ENCODE data around the gene SHISAL1. TPM values are rescaled to one million over a fixed set of nuclear protein-coding genes. Genes with fewer than 3 reads are reported as not detected.

Gene SHISAL1
- total RNA-seq, 1 donor from 2014 or later: 2.8 TPM

DNA sequence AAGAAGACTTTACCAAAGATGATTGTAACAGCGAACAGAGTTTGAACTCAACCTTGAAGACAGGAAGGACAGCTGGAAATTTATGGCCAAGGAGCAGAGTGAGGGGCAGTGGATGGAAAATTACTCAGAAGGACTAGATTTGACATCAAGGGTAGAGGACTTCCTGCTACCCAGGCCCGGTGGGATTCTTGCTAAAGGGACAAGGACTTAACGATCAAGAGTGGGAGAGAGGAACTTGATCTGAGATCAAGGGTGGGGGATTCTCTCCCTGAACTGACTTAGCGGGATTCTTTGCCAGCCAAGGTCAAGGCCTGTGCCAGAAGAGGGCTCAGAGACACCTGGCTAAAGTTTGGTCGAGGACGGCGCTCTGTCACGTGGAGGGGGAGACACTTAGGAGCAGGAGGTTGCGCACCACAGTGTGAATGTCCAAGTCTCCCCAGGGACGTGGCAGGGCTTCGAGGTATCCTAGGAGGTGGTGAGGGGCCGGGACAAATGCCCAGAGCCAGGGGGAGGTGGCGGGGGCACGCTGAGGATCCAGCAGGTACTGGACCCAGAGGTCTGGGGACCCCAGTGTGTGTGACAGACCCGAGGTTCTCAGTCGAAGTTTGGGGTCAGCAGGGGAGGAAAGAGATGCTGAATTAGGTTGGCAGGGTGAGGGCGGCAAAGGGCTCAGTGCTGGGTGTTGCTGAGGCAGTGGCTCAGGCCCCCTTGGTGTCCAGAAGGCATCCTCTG is 46.1 kb upstream of the SHISAL1 start:
- Mint-ChIP-seq H3K36me3 (no peaks in the 10 kb centered on the region), H3K9me3 (no peaks in the 10 kb centered on the region), H3K4me1 (ENCODE audit: unreplicated experiment) (peaks cover 11% of the 10 kb centered on the region), H3K27ac (no peak overlapping the region), H3K4me3 (no peak overlapping the region), H3K27me3 (peaks cover 3% of the 10 kb centered on the region)
- TF ChIP-seq, protein P1, sequence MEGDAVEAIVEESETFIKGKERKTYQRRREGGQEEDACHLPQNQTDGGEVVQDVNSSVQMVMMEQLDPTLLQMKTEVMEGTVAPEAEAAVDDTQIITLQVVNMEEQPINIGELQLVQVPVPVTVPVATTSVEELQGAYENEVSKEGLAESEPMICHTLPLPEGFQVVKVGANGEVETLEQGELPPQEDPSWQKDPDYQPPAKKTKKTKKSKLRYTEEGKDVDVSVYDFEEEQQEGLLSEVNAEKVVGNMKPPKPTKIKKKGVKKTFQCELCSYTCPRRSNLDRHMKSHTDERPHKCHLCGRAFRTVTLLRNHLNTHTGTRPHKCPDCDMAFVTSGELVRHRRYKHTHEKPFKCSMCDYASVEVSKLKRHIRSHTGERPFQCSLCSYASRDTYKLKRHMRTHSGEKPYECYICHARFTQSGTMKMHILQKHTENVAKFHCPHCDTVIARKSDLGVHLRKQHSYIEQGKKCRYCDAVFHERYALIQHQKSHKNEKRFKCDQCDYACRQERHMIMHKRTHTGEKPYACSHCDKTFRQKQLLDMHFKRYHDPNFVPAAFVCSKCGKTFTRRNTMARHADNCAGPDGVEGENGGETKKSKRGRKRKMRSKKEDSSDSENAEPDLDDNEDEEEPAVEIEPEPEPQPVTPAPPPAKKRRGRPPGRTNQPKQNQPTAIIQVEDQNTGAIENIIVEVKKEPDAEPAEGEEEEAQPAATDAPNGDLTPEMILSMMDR (conservative IDR thresholded peaks at IDR 0.05): no peak
- no peak for DNase-seq (ENCODE audit: extremely low spot score, unreplicated experiment)

GRCh38 chr22:44357966-44358465 is 45.3 kb upstream of the SHISAL1 start:
- TF ChIP-seq, protein P1 (conservative IDR thresholded peaks at IDR 0.05): no peak
- H3K4me1 Mint-ChIP-seq (ENCODE audit: unreplicated experiment): peaks cover 11% of the 10 kb centered on the region
- no peaks in the 10 kb centered on the region for H3K36me3 Mint-ChIP-seq
- H3K27me3 Mint-ChIP-seq: peaks cover 3% of the 10 kb centered on the region
- H3K9me3 Mint-ChIP-seq: no peaks in the 10 kb centered on the region
- no peak overlapping the region for H3K27ac Mint-ChIP-seq
- H3K4me3 Mint-ChIP-seq: no peak overlapping the region
- no peak for DNase-seq (ENCODE audit: extremely low spot score, unreplicated experiment)

DNA sequence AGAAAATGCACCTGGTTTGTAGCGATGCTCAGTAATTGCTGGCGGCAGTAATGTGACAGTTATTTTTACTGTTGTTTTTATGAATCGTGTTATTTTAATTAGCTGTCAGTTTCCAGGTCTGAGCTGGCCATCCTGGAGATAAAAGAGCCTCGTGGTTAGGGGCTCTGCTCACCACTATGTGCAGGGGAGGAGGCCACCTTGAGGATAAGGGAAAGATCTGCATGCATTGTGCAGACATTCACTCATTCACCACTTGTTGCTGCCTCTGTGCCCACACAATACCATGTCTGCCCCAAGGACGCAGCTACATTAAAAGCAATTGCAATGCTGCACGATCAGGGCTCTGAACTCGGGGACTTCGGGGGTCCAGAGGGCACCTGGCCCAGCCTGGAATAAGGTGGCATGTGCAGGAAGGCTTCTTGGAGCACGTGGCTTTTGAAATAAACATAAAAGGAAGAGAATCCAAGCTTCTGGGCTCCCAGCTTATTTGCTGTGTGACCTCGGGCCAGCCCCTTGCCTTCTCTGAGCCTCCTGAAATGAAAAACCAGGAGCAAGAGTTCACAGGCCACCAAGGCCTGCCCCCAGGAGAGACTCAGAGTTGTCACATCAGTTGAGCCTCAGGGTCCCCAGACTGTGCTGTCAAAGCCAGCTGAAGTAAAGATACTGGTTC is 44.7 kb upstream of the SHISAL1 start:
- no peak for DNase-seq (ENCODE audit: extremely low spot score, unreplicated experiment)
- H3K27ac Mint-ChIP-seq: no peak overlapping the region
- TF ChIP-seq, protein P1 (conservative IDR thresholded peaks at IDR 0.05): peak; percentile 56
- H3K4me3 Mint-ChIP-seq: no peak overlapping the region
- peaks cover 3% of the 10 kb centered on the region for H3K27me3 Mint-ChIP-seq
- H3K36me3 Mint-ChIP-seq: no peaks in the 10 kb centered on the region
- H3K9me3 Mint-ChIP-seq: no peaks in the 10 kb centered on the region
- peaks cover 11% of the 10 kb centered on the region for H3K4me1 Mint-ChIP-seq (ENCODE audit: unreplicated experiment)

DNA sequence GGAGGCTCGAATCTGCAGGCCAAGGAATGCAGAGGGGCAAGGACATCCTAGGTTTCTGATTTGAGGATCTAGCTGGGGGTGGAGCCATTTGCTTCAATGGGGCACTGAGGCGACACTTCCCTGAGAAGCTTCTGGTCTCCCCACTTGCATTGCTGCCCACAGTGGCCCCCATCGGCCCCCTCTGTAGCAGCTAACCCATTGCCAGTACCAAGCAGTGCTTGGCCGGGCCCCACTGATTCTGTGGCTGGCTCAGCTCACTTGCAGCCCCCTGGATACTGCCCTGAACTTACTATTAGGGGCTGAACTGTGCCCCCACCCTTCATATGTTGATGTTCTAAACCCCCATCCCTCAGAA is 42.9 kb upstream of the SHISAL1 start:
- TF ChIP-seq, protein P1 (conservative IDR thresholded peaks at IDR 0.05): no peak
- no peak for DNase-seq (ENCODE audit: extremely low spot score, unreplicated experiment)
- no peaks in the 10 kb centered on the region for H3K36me3 Mint-ChIP-seq
- H3K4me1 Mint-ChIP-seq (ENCODE audit: unreplicated experiment): peaks cover 20% of the 10 kb centered on the region
- peaks cover 3% of the 10 kb centered on the region for H3K27me3 Mint-ChIP-seq
- no peak overlapping the region for H3K27ac Mint-ChIP-seq
- no peak overlapping the region for H3K4me3 Mint-ChIP-seq
- no peaks in the 10 kb centered on the region for H3K9me3 Mint-ChIP-seq

DNA sequence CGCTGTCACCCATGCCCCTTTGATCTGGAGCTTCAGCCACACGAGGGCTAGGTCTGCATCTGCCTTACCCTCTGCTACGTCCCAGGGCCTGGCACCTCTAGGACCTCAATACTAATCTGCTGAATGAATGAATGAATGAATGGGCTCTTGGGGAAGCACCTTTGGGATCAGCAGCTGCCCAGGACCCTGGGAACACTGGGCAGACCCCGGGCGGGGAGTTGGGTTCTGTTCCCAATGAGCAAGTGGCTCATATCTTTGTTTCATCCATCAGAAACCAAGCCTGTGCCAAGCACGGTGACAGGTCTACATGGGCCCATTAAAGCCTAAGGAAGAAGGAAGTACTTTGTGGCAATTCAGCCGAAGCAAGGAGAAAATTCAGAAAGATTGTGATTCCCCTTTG is 41.5 kb upstream of the SHISAL1 start:
- H3K27ac Mint-ChIP-seq: peak overlapping the region; percentile 51
- peaks cover 26% of the 10 kb centered on the region for H3K4me1 Mint-ChIP-seq (ENCODE audit: unreplicated experiment)
- no peaks in the 10 kb centered on the region for H3K36me3 Mint-ChIP-seq
- H3K4me3 Mint-ChIP-seq: no peak overlapping the region
- H3K9me3 Mint-ChIP-seq: no peaks in the 10 kb centered on the region
- DNase-seq (ENCODE audit: extremely low spot score, unreplicated experiment): no peak
- TF ChIP-seq, protein P1 (conservative IDR thresholded peaks at IDR 0.05): no peak
- H3K27me3 Mint-ChIP-seq: peaks cover 3% of the 10 kb centered on the region
